GM10248 (cell line): ENCODE measurements around the gene FAM89B.

Experiments
- CTCF ChIA-PET: fragments of 300-600 bp; sonication (Branson Sonifier 250); formaldehyde crosslinking; extraction: SDS; loops from one replicate; lab custom pipeline; 2021; ENCODE audit warnings: antibody characterized with exemption; lab: Yijun Ruan, JAX
- POLR2A ChIA-PET: fragments of 350-650 bp; sonication (Branson Sonifier 250); formaldehyde crosslinking; extraction: SDS; loops from one replicate; lab custom pipeline; 2020; ENCODE audit warnings: antibody characterized with exemption; lab: Yijun Ruan, JAX
- DNase-seq: peaks from one replicate; pipeline ENCODE4 v3.0.0; 2012; ENCODE audit errors: extremely low spot score
- CTCF ChIP-seq: IDR thresholded peaks from 2 replicates; pipeline ENCODE4 v1.5.1; 2012; ENCODE audit warnings: mild to moderate bottlenecking, low read depth; ENCODE audit errors: extremely low read depth, missing control alignments, control extremely low read depth

Gene FAM89B

GRCh38 chr11:65607614-65608426 lies 35.5 kb downstream of the FAM89B start:
- no peak for TF ChIP-seq CTCF
- ChIA-PET POLR2A (no interaction called here), CTCF (interaction anchor here (1.3 to 24.8 kb wide), 3 partner anchors 10 to 67 kb away, joined by 4 to 351 read pairs (median 6); partner anchors contain the start of genes EHBP1L1 and KCNK7)
- no peak for DNase-seq

- DNase-seq: no peak
- no peak for TF ChIP-seq CTCF
- CTCF ChIA-PET: interaction anchor here (0.7 to 24.8 kb wide), 5 partner anchors 9 to 68 kb away, joined by 3 to 351 read pairs (median 6); partner anchors contain the start of genes EHBP1L1, FAM89B and KCNK7
- POLR2A ChIA-PET: interaction anchor here (1.0 to 1.5 kb wide), 2 partner anchors 9 to 101 kb away, joined by 3 read pairs; no protein-coding TSS in a partner anchor
Observed at GRCh38 chr11:65609229-65609628, 36.9 kb downstream of the FAM89B start.

GRCh38 chr11:65609665-65610064 lies 37.3 kb downstream of the FAM89B start:
- no peak for TF ChIP-seq CTCF
- POLR2A ChIA-PET: interaction anchor here (1.0 to 1.5 kb wide), 2 partner anchors 9 to 102 kb away, joined by 3 read pairs; no protein-coding TSS in a partner anchor
- CTCF ChIA-PET: interaction anchor here (1.7 to 24.8 kb wide), 4 partner anchors 11 to 69 kb away, joined by 5 to 351 read pairs (median 6); partner anchors contain the start of genes EHBP1L1, FAM89B and KCNK7

GRCh38 chr11:65610404-65610803 lies 38.1 kb downstream of the FAM89B start:
- CTCF ChIA-PET: interaction anchor here (1.7 to 24.8 kb wide), 3 partner anchors 25 to 70 kb away, joined by 6 to 351 read pairs (median 6); partner anchors contain the start of genes EHBP1L1, FAM89B and KCNK7
- POLR2A ChIA-PET: no interaction called here
- TF ChIP-seq CTCF: no peak
- DNase-seq: no peak

More at GRCh38 chr11:65609665-65610064, 37.3 kb downstream of the FAM89B start:
- DNase-seq: no peak

- ChIA-PET CTCF (interaction anchor here (1.7 to 24.8 kb wide), 3 partner anchors 26 to 38 kb away, joined by 6 to 351 read pairs (median 6); partner anchors contain the start of genes EHBP1L1, FAM89B and KCNK7), POLR2A (interaction anchor here (0.7 kb wide), 1 partner anchor 23 kb away, joined by 4 read pairs; no protein-coding TSS in a partner anchor)
Observed at GRCh38 chr11:65611028-65611757, 38.9 kb downstream of the FAM89B start.

More at GRCh38 chr11:65611028-65611757, 38.9 kb downstream of the FAM89B start:
- no peak for DNase-seq
- TF ChIP-seq CTCF: no peak
